ENCODE data around the gene NOS3.

DNA sequence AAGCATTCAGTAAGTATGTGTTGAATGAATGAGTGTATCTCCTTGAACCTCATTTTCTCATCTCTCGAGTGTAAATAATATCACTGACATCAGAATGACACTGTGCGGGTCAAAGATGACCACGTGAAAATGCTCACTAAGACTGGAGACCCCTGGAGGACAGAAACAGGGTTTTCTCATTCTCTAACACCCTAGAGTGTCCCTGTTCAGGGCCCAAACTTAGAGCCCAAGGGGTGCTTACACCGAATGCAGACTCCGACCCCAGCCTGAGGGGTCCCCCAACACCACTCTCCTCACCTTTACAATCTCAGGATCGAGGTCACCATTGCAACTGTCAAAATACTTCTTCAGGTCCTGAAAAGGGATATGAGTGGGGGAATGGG lies 65.5 kb downstream of the NOS3 start:
- TF ChIP-seq FOXP2 (optimal IDR thresholded peaks at IDR 0.05; ENCODE audit: borderline replicate concordance, extremely low read depth, extremely low read length, insufficient read depth) (no peak), POLR2AphosphoS5 (IDR thresholded peaks at IDR 0.05; ENCODE audit: low read depth, low read length) (no peak), TAF1 (IDR thresholded peaks at IDR 0.05; ENCODE audit: borderline replicate concordance, insufficient read depth, low read length) (no peak), SIN3A (IDR thresholded peaks at IDR 0.05; ENCODE audit: borderline replicate concordance, insufficient read depth, low read length) (no peak)

Measured in PFSK-1 (cell line).